GM12872 (cell line): ENCODE data around the gene CX3CL1.

Experiments used
- CTCF ChIP-seq: IDR thresholded peaks from 3 replicates; pipeline ENCODE4 v1.5.1; 2011; ENCODE audit warnings: low read depth, mild to moderate bottlenecking, low read length, moderate library complexity; ENCODE audit not compliant: insufficient read depth

Gene CX3CL1

GRCh38 chr16:57341062-57341440 lies 31.2 kb upstream of the CX3CL1 start:
- no peak for TF ChIP-seq CTCF

- TF ChIP-seq CTCF: no peak
These were observed 30.6 kb upstream of the CX3CL1 start for GRCh38 chr16:57341441-57342303.

- TF ChIP-seq CTCF: no peak
These were observed 29.1 kb upstream of the CX3CL1 start for GRCh38 chr16:57343221-57343620.

GRCh38 chr16:57345021-57345420 lies 27.3 kb upstream of the CX3CL1 start:
- no peak for TF ChIP-seq CTCF

- no peak for TF ChIP-seq CTCF
These were observed 26.6 kb upstream of the CX3CL1 start for GRCh38 chr16:57345666-57346204.

- no peak for TF ChIP-seq CTCF
These were observed 24.4 kb upstream of the CX3CL1 start for GRCh38 chr16:57347858-57348257.

- no peak for TF ChIP-seq CTCF
These were observed 24.0 kb upstream of the CX3CL1 start for GRCh38 chr16:57348327-57348726.
